Mesendoderm (in vitro differentiated cells): Measurements from ENCODE around the gene COBL.
"Not testable (repeated sequence)": the region's sequence is repeated elsewhere in the genome, so short reads cannot be mapped to it uniquely, and the experiment has no call there.

Source experiments
- DNase-seq: peaks from one replicate; pipeline ENCODE4 v3.0.0; 2013
- H2AK5ac ChIP-seq: 2 replicates; pipeline ENCODE4 v1.6.1; 2013; ENCODE audit warnings: low read length, inconsistent platforms
- H2BK120ac ChIP-seq: 2 replicates; pipeline ENCODE4 v1.6.1; 2013; ENCODE audit warnings: low read depth, mild to moderate bottlenecking, low read length, moderate library complexity, mixed read lengths
- H2BK15ac ChIP-seq: replicated peaks from 2 replicates; pipeline ENCODE4 v1.6.1; 2013; ENCODE audit warnings: low read depth, mild to moderate bottlenecking, moderate library complexity
- H2BK5ac ChIP-seq: 2 replicates; pipeline ENCODE4 v1.6.1; 2013; ENCODE audit warnings: low read length, inconsistent platforms
- H3K18ac ChIP-seq: 2 replicates; pipeline ENCODE4 v1.6.1; 2013; ENCODE audit warnings: mild to moderate bottlenecking, low read length, mixed read lengths
- H3K23ac ChIP-seq: one replicate; pipeline ENCODE4 v1.6.1; 2013; ENCODE audit warnings: low read length
- H3K27ac ChIP-seq: 2 replicates; pipeline ENCODE4 v1.5.1; 2013; ENCODE audit warnings: low read depth, mild to moderate bottlenecking, inconsistent platforms, low read length, moderate library complexity
- H3K27me3 ChIP-seq: 2 replicates; pipeline ENCODE4 v1.6.1; 2013; ENCODE audit warnings: low read length, control low read depth, mild to moderate bottlenecking, inconsistent platforms; ENCODE audit not compliant: insufficient read depth, poor library complexity
- H3K36me3 ChIP-seq: 2 replicates; pipeline ENCODE4 v1.6.1; 2013; ENCODE audit warnings: low read length, inconsistent platforms; ENCODE audit not compliant: control insufficient read depth, insufficient read depth
- H3K4ac ChIP-seq: one replicate; pipeline ENCODE4 v1.6.1; 2013; ENCODE audit warnings: low read depth, mild to moderate bottlenecking, low read length, moderate library complexity
- H3K4me1 ChIP-seq: 2 replicates; pipeline ENCODE4 v1.6.1; 2013; ENCODE audit warnings: low read depth, low read length, inconsistent platforms; ENCODE audit not compliant: control insufficient read depth
- H3K4me2 ChIP-seq: 2 replicates; pipeline ENCODE4 v1.6.1; 2013; ENCODE audit warnings: low read length
- H3K4me3 ChIP-seq: 2 replicates; pipeline ENCODE4 v1.5.1; 2013; ENCODE audit warnings: mild to moderate bottlenecking, low read length
- H3K56ac ChIP-seq: one replicate; pipeline ENCODE4 v1.6.1; 2013; ENCODE audit warnings: low read length
- H3K79me1 ChIP-seq: 2 replicates; pipeline ENCODE4 v1.6.1; 2013; ENCODE audit warnings: low read length, inconsistent platforms
- H3K79me2 ChIP-seq: 2 replicates; pipeline ENCODE4 v1.6.1; 2013; ENCODE audit warnings: mild to moderate bottlenecking, low read length; ENCODE audit not compliant: control insufficient read depth, insufficient read depth
- H3K9ac ChIP-seq: 2 replicates; pipeline ENCODE4 v1.6.1; 2013; ENCODE audit warnings: low read length, inconsistent platforms
- H4K5ac ChIP-seq: one replicate; pipeline ENCODE4 v1.6.1; 2013; ENCODE audit warnings: low read length
- H4K8ac ChIP-seq: one replicate; pipeline ENCODE4 v1.6.1; 2013; ENCODE audit warnings: low read depth, mild to moderate bottlenecking, control low read depth, low read length, moderate library complexity
- WGBS: extraction: QIAGEN DNeasy Blood & Tissue Kit; methylation state at CpG from one replicate; pipeline ENCODE4 v1.1.7; 2013; ENCODE audit warnings: low lambda C conversion rate, missing lambda C conversion rate; ENCODE audit not compliant: insufficient coverage; ENCODE audit errors: extremely low coverage; 5-methylcytosine and 5-hydroxymethylcytosine counted together

Gene COBL

DNA sequence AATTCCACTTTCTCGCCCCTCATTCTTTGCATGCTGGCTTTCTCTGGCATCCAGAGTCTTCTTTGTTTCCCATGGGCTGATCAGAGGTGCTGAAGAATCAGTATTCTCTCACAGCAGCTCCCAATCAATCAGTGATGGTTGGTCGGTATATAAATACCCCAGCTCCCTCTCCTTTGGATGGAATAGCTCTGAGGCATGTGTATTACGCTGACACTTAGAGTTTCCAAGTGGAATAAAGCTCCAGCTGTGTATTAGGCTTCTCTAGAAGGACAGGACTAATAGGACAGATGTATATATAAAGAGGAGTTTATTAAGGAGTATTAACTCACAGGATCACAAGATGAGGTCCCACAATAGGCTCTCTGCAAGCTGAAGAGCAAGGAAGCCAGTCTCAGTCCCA is 315.7 kb downstream of the COBL start:
- H4K8ac ChIP-seq, result no peak overlapping the region
- H2BK15ac ChIP-seq, result no peak overlapping the region
- no peak overlapping the region for H4K5ac ChIP-seq
- H3K36me3 ChIP-seq, result no peaks in the 10 kb centered on the region
- no peak overlapping the region for H3K4me2 ChIP-seq
- H3K27ac ChIP-seq, result no peak overlapping the region
- H2BK120ac ChIP-seq, result no peak overlapping the region
- H3K23ac ChIP-seq, result no peak overlapping the region
- WGBS, result no CpG with 5 or more reads among the region's 3 CpGs
- no peaks in the 10 kb centered on the region for H3K79me2 ChIP-seq
- no peak overlapping the region for H3K9ac ChIP-seq
- no peaks in the 10 kb centered on the region for H3K79me1 ChIP-seq
- no peak overlapping the region for H3K18ac ChIP-seq
- DNase-seq, result peak; percentile 45
- no peaks in the 10 kb centered on the region for H3K27me3 ChIP-seq
- H2BK5ac ChIP-seq, result no peak overlapping the region
- H3K56ac ChIP-seq, result no peak overlapping the region
- no peak overlapping the region for H2AK5ac ChIP-seq
- no peak overlapping the region for H3K4me3 ChIP-seq
- H3K4ac ChIP-seq, result no peak overlapping the region
- no peaks in the 10 kb centered on the region for H3K4me1 ChIP-seq

DNA sequence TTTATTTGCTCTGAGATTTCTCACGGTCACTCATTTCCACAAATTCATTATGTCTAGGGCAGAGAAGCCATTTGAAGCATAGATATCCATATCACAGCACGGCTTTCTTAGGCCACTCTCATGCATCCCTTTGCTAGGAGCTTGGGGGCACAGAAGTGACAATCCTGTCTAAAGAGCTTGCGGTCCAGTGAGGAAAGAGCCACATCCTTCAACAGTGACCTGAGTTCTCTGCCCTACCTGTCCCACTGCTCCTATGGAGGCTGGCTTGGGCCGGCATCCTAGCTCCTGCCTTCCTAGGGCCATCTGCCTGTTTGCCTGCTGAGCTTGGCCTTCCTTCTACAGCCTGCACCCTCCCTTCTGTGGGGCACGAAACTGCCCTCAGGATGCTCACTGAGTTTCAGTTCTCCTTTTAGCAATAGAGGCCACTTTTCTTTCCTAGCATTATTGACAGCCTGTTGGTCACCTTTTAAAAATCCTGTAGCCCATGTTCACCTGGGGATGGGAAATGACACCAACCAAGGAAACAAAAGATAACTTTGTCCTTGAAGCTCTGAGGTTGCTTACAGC is 321.8 kb downstream of the COBL start:
- Histone ChIP-seq H2AK5ac (no peak overlapping the region), H4K8ac (no peak overlapping the region), H3K27me3 (no peaks in the 10 kb centered on the region), H3K79me1 (no peaks in the 10 kb centered on the region), H2BK15ac (no peak overlapping the region), H3K56ac (no peak overlapping the region), H3K36me3 (no peaks in the 10 kb centered on the region), H3K4ac (no peak overlapping the region), H3K23ac (no peak overlapping the region), H3K4me3 (no peak overlapping the region), H3K79me2 (no peaks in the 10 kb centered on the region), H2BK120ac (no peak overlapping the region), H3K4me2 (no peak overlapping the region), H3K9ac (no peak overlapping the region), H4K5ac (no peak overlapping the region), H3K4me1 (no peaks in the 10 kb centered on the region), H3K18ac (no peak overlapping the region), H3K27ac (no peak overlapping the region), H2BK5ac (no peak overlapping the region)
- no CpG with 5 or more reads among the region's 5 CpGs for WGBS
- DNase-seq, result no peak

DNA sequence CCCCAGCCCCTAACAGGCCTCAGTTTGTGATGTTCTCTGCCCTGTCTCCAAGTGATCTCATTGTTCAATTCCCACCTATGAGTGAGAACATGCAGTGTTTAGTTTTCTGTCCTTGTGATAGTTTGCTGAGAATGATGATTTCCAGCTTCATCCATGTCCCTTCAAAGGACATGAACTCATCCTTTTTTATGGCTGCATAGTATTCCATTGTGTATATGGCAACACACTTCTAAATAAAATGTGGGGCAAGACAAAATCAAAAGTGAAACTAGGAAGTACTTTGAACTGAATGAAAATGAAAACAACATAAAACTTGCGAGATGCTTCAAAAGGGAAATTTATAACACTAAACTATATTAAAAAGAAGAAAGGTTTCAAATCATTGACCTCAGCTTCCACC is 326.4 kb downstream of the COBL start:
- H2AK5ac ChIP-seq, H3K9ac ChIP-seq, H3K4me2 ChIP-seq, H3K23ac ChIP-seq, H3K18ac ChIP-seq, H3K79me1 ChIP-seq, H2BK120ac ChIP-seq, H3K36me3 ChIP-seq, H3K4me3 ChIP-seq, H3K56ac ChIP-seq, H3K4ac ChIP-seq, H4K8ac ChIP-seq, H2BK5ac ChIP-seq, H3K27me3 ChIP-seq, H3K79me2 ChIP-seq, DNase-seq, H3K4me1 ChIP-seq, H4K5ac ChIP-seq, H2BK15ac ChIP-seq, H3K27ac ChIP-seq: not testable (repeated sequence)
- WGBS, result no CpG with 5 or more reads among the region's 1 CpG

DNA sequence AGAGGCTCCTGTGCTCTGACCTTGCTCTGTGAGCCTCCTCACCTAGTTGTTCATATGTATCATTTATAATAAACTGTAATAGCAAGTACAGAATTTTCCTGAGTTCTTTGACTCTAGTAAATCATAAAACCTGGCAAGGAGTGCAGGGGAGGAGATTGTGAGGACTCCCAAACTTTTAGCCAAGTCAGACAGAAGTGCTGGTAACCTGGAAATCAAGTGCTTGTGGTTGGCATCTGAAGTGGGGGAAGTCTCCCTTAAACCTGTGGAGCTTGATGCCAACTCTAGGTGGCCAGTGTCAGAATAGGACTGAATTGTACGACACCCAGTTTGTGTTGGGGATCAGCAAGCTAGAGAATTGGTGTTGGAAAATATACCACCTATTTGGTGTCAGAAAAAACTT is 327.6 kb downstream of the COBL start:
- H3K4me2 ChIP-seq, result no peak overlapping the region
- no peaks in the 10 kb centered on the region for H3K79me1 ChIP-seq
- H3K18ac ChIP-seq, result no peak overlapping the region
- no peak overlapping the region for H2BK15ac ChIP-seq
- H3K4ac ChIP-seq, result no peak overlapping the region
- no peak overlapping the region for H3K23ac ChIP-seq
- H4K5ac ChIP-seq, result no peak overlapping the region
- H3K9ac ChIP-seq, result no peak overlapping the region
- H2BK5ac ChIP-seq, result no peak overlapping the region
- no peak overlapping the region for H3K4me3 ChIP-seq
- H3K27me3 ChIP-seq, result no peaks in the 10 kb centered on the region
- no peak overlapping the region for H2BK120ac ChIP-seq
- WGBS, result no CpG with 5 or more reads among the region's 1 CpG
- H3K27ac ChIP-seq, result no peak overlapping the region
- H3K79me2 ChIP-seq, result no peaks in the 10 kb centered on the region
- DNase-seq, result no peak
- no peak overlapping the region for H2AK5ac ChIP-seq
- H3K36me3 ChIP-seq, result no peaks in the 10 kb centered on the region
- no peak overlapping the region for H3K56ac ChIP-seq
- peaks cover 5% of the 10 kb centered on the region for H3K4me1 ChIP-seq
- no peak overlapping the region for H4K8ac ChIP-seq

DNA sequence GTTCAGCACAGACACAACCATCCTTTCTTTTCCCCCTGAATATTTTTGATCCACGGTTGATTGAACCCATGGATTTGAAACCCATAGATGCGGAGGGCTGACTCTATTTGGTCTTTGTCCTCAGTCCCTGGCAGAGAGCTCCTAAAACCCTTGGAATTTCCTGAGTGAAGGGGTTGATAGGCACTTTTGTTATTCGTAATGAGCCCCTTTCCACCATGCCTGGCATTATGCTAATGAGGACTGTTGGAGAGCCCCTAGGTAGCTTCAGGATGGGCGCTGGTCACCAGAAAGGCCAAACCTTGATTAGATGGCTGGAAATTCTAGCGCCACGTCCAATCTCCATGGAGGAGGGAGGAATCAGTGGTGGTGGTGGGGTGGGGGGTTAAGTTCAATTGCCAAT is 328.1 kb downstream of the COBL start:
- Histone ChIP-seq H4K5ac (no peak overlapping the region), H3K4me1 (peaks cover 7% of the 10 kb centered on the region), H2BK5ac (no peak overlapping the region), H2AK5ac (no peak overlapping the region), H3K27ac (no peak overlapping the region), H3K23ac (no peak overlapping the region), H3K79me2 (no peaks in the 10 kb centered on the region), H3K79me1 (no peaks in the 10 kb centered on the region), H3K4me2 (no peak overlapping the region), H3K4ac (no peak overlapping the region), H3K9ac (no peak overlapping the region), H3K36me3 (no peaks in the 10 kb centered on the region), H3K56ac (no peak overlapping the region), H3K4me3 (no peak overlapping the region), H2BK15ac (no peak overlapping the region), H3K27me3 (no peaks in the 10 kb centered on the region), H3K18ac (no peak overlapping the region), H2BK120ac (no peak overlapping the region), H4K8ac (no peak overlapping the region)
- no CpG with 5 or more reads among the region's 6 CpGs for WGBS
- DNase-seq, result peak; percentile 9

DNA sequence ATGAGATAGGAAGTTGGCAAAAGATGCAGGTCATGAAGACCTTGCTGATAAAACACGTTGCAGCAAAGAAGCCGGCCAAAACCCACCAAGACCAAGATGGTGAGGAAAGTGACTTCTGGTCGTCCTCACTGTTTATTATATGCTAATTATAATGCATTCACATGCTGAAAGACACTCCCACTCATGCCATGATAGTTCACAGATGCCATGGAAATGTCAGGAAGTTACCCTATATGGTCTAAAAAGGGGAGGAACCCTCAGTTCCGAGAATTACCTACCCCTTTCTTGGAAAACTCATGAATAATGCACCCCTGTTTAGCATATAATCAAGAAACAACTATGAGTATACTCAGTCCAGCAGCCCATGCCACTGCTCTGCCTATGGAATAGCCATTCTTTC is 331.5 kb downstream of the COBL start:
- DNase-seq, result no peak
- no CpG with 5 or more reads among the region's 4 CpGs for WGBS
- Histone ChIP-seq H3K79me1 (no peaks in the 10 kb centered on the region), H3K4me2 (no peak overlapping the region), H3K23ac (no peak overlapping the region), H4K8ac (no peak overlapping the region), H3K4me3 (no peak overlapping the region), H3K18ac (no peak overlapping the region), H3K27me3 (no peaks in the 10 kb centered on the region), H3K36me3 (no peaks in the 10 kb centered on the region), H2AK5ac (no peak overlapping the region), H3K27ac (no peak overlapping the region), H2BK15ac (no peak overlapping the region), H3K9ac (no peak overlapping the region), H4K5ac (no peak overlapping the region), H3K4ac (no peak overlapping the region), H3K56ac (no peak overlapping the region), H2BK120ac (no peak overlapping the region), H3K4me1 (peaks cover 7% of the 10 kb centered on the region), H3K79me2 (no peaks in the 10 kb centered on the region), H2BK5ac (no peak overlapping the region)
